Measurements from ENCODE around the gene TCF3.
"Not testable (repeated sequence)": the region's sequence is repeated elsewhere in the genome, so short reads cannot be mapped to it uniquely, and the experiment has no call there.

The TCF3 gene

DNA sequence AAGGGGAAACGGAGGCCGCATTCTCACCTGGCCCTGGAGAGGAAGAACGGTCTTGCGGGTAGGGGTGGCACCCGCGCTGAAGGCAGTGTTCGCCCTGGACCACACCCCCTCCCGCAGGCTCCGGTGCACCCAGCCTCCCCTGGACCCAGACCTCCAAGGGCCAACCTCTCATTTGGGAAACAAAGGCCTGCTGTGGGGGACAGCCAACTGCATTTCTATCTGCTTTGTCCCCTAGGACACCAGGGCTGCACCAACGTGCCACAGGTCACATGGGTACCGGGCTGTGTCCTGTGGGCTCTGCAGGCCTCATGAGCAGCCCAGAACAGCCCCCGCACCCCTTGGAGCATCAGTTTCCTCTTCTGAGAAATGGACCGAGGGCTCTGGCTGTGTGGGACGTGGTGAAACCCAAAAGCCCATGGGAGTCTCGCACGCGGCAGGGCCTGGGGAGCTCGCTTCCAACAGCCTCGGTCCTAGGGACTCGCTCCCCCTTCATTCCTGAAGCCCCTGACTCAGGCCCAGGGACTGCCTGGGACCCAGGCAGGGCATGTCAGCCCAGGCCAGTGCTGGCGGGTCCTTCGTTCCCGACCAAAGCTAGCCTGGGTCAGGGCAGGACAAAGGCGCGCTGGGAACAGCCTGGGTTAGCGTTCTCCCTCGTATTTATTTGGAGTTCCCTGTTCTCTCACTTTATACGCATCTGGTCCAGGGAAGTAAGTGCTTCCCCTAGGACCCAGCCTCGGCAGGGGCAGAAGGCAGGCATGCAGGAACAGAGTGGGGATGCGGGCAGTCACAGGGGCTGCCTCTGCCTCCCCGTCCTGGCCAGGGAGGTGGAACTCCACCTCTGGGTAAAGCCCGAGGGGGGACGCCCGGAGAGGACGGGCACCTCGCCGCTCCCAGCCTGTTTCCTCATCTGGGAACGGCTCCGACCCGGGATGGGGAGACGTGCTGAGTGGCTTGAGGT is 4.6 kb downstream of the TCF3 start:
- H3K4me1 ChIP-seq, result peaks cover 0 to 50% (median 34%) of the 10 kb centered on the region in 4 donors
- intact Hi-C loops (cut with DNase I; ENCODE audit: low total_unique reads), result no loop called here
- H3K9me3 ChIP-seq, result no peaks in the 10 kb centered on the region
- H3K4me3 ChIP-seq, result peak overlapping the region; percentile 27 to 30
- no peak for TF ChIP-seq CTCF (IDR thresholded peaks at IDR 0.05)
- peak overlapping the region; percentile 76 to 80 for H3K27ac ChIP-seq
- peaks cover 8 to 56% (median 36%) of the 10 kb centered on the region in 3 donors for H3K36me3 ChIP-seq
- no peaks in the 10 kb centered on the region for H3K27me3 ChIP-seq
- no peak for DNase-seq

- no peak for TF ChIP-seq CTCF (IDR thresholded peaks at IDR 0.05)
- intact Hi-C loops (cut with DNase I; ENCODE audit: low total_unique reads), result no loop called here
- H3K27ac ChIP-seq, result peak overlapping the region in 1 of 2 donors; percentile 80
- H3K4me3 ChIP-seq, result no peak overlapping the region
- no peaks in the 10 kb centered on the region for H3K9me3 ChIP-seq
- H3K36me3 ChIP-seq, result peaks cover 8 to 62% (median 44%) of the 10 kb centered on the region in 3 donors
- no peak for DNase-seq
- H3K27me3 ChIP-seq, result no peaks in the 10 kb centered on the region
- H3K4me1 ChIP-seq, result peaks cover 0 to 50% (median 34%) of the 10 kb centered on the region in 4 donors
Measured at GRCh38 chr19:1646659-1647453, 5.6 kb downstream of the TCF3 start.

- Histone ChIP-seq H3K36me3 (peaks cover 8 to 62% (median 50%) of the 10 kb centered on the region in 3 donors), H3K4me3 (no peak overlapping the region), H3K9me3 (no peaks in the 10 kb centered on the region), H3K27me3 (no peaks in the 10 kb centered on the region), H3K27ac (no peak overlapping the region), H3K4me1 (peaks cover 0 to 48% (median 32%) of the 10 kb centered on the region in 4 donors)
- DNase-seq, result no peak
- TF ChIP-seq CTCF (IDR thresholded peaks at IDR 0.05), result no peak
- intact Hi-C loops (cut with DNase I; ENCODE audit: low total_unique reads), result no loop called here
Measured at GRCh38 chr19:1646149-1646548, 6.3 kb downstream of the TCF3 start.

DNA sequence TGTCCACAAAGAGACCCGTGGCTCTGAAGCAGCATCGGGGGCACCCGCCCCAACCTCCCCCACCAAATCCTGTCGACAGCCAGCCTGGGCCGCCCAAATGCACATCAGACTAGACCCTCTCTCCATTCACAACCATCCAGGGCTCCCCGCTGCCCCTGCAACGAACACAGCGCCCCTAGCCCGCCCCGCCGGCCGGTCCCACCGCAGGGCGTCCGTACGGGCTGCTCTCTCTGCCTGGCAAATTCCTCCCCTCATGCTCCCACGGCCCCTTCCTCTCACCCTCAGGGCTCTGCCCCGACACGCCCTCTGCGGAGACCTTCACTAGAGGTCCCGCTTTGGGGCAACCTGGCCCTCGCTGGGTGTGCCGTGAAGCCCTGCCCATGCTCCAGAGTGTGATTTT is 7.1 kb downstream of the TCF3 start:
- Histone ChIP-seq H3K27me3 (no peaks in the 10 kb centered on the region), H3K4me3 (no peak overlapping the region), H3K4me1 (peaks cover 0 to 39% (median 24%) of the 10 kb centered on the region in 4 donors), H3K27ac (no peak overlapping the region), H3K36me3 (peaks cover 8 to 69% (median 50%) of the 10 kb centered on the region in 3 donors), H3K9me3 (no peaks in the 10 kb centered on the region)
- no peak for TF ChIP-seq CTCF (IDR thresholded peaks at IDR 0.05)
- intact Hi-C loops (cut with DNase I; ENCODE audit: low total_unique reads), result no loop called here
- DNase-seq, result no peak

GRCh38 chr19:1644070-1644469 is 8.3 kb downstream of the TCF3 start:
- TF ChIP-seq CTCF (IDR thresholded peaks at IDR 0.05), result no peak
- DNase-seq, result no peak
- Histone ChIP-seq H3K4me1 (peaks cover 0 to 27% (median 12%) of the 10 kb centered on the region in 4 donors), H3K27me3 (no peaks in the 10 kb centered on the region), H3K27ac (no peak overlapping the region), H3K4me3 (no peak overlapping the region), H3K36me3 (peaks cover 10 to 66% (median 50%) of the 10 kb centered on the region in 3 donors), H3K9me3 (no peaks in the 10 kb centered on the region)
- intact Hi-C loops (cut with DNase I; ENCODE audit: low total_unique reads), result no loop called here

DNA sequence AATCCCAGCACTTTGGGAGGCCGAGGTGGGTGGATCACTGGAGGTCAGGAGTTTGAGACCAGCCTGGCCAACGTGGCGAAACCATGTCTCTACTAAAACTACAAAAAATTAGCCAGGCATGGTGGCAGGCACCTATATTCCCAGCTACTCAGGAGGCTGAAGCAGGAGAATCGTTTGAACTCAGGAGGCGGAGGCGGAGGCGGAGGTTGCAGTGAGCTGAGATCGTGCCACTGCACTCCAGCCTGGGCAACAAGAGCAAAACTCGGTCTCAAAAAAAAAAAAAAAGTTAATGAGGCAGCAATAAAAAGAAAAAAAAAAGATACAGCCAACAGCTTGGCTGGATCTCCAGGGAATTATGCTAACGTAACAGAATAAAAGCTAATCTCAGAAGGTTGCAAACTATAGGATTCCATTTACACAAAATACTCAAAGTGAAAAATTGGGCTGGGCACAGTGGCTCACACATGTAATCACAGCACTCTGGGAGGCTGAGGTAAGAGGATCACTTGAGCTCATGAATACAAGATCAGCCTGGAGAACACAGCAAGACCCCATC is 11.4 kb downstream of the TCF3 start:
- intact Hi-C loops (cut with DNase I; ENCODE audit: low total_unique reads); H3K4me3 ChIP-seq; H3K27ac ChIP-seq; H3K9me3 ChIP-seq; DNase-seq; H3K4me1 ChIP-seq; H3K27me3 ChIP-seq: not testable (repeated sequence)
- peaks cover 13 to 65% (median 59%) of the 10 kb centered on the region in 3 donors for H3K36me3 ChIP-seq

Data from tibial artery (tissue), 4 donors.